NCI-H1930 (cell line): ENCODE data around the gene STMND1.

Experiments
- DNase-seq, 2 experiments: peaks; one replicate each; lab custom pipeline; 2025; lab: John Stamatoyannopoulos, UW

Gene STMND1

DNA sequence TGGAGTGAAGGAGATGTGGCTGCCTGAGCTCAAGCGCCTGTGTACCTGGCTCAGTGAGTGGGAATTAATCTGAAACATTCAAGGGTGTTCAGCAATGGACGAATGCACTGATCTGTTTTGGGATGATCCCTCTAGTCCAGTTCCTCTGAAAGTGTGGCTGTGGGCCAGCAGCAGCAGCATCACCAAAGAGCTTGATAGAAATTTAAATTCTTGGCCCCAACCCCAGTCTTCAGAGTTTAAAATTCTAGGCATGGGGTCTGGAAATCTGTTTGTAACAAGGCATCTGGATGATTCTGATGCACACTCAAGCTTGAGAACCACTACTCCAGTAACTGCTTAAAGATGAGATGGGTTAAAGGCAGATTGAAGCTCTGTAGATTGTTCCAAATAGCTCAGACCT lies 59.2 kb downstream of the STMND1 start:
- DNase-seq, result no peak

DNA sequence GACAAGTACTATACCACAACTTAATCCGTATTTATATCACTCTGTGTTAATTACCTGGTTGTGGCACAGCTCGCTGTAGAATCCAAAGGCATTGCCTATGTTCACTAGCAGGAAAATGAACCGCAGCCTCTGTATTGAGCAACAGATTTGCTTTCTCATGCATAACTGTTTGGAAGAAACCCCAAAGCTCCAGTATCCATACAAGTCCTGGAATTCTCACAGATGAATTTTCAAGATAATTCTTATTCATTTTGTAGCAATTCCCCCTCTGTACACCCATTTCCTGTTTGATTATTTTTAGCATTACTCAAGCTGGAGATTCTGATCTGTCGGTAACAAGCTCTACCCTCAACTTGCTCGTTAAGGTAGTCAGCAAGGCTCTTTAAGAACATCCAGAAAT lies 63.5 kb downstream of the STMND1 start:
- DNase-seq, result no peak

DNA sequence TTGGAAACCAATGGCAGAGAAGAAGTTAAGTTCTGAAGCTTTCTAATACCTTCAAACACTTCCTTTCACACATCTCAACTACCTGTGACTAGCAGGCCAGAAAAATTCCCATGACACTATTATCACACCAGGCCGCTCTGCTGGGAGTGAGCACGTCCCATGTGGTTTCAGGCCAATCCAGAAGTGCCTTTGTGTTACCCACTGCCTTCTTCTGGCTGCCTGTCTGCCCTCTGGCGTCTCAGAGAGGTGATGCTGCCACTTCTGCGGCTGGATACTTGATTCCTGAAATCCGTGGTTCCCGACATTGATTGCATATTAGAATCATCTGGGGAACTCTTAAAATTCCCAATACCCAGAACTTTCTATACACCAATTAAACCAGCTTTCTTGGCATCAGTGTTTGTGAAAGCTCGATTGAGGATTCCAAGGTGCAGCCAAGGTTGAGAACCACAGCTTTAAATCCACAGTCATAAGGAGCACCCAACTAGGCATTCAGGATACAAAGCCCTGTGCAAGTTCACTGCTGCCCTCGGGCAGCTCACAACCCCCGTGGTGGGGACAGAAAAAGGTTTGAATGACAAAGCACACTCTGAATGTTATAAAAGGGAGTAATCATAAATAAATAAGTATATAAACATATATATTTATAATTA lies 65.6 kb downstream of the STMND1 start:
- DNase-seq, result peak; percentile 7 to 22

DNA sequence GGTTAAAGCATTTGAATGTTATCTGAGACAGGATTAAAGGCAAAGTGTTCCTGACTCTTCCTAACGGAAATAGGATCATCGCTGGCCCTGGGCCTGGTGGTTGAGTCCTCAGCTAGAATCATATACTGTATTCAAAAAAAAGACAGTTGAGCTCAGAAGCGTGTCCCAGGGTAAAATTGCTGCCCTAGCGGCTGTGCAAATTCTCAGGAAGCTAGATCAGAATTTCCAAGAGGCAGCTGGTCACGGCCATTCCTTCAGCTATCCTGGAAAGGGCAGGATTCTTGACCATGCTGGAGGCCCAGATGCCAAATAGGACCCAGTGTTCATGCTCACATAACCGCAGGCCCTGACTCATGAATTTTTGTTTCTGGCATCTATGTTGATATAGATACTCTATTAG lies 67.4 kb downstream of the STMND1 start:
- no peak for DNase-seq

DNA sequence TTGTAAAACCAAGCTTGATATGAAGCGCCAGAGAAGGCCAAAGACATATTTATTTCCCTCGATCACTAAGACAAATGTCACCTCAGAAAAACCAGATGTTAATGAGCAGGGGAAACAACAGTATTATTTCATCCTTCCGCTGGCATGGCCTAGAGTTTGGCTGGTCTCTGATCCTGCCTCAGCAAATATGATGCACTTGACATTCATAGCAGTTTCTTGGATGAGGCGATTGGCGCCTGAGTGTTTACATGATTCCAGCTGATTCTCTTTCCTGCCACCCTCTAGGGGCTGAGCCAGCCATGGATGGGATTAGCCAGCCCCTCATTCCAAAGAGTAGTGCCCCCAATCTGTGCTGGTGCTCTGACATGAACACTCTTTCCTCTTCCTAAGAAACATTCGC lies 67.9 kb downstream of the STMND1 start:
- DNase-seq, result no peak

DNA sequence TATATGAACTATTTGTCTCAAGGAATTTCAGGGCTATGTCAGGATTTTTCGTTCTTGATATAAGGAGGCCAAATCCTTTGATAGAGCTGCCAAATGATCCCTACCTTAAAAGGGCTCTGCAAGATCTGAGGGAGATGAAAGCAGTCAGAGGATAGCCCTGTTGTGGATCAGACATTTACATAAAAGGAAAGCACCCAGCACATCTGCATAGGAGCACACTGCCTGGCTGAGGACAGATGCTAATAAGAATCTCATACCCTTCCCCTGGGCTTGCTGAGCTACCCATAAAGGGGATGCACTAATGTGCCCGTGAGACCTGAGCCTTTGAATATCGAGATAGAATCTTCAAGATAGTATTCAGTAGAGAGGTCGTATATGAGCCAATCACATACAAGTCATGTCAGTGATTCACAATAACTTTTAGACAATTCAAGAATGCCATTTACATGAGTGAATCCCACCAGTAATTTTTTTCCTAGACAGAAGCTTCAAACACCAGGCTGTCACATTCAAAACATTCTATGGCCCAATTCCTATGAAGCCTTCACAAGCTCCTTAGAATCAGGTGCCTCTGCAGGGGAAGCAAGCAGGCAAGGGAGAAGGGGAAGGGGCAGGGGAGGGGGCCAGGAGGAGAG lies 71.1 kb downstream of the STMND1 start:
- no peak for DNase-seq

DNA sequence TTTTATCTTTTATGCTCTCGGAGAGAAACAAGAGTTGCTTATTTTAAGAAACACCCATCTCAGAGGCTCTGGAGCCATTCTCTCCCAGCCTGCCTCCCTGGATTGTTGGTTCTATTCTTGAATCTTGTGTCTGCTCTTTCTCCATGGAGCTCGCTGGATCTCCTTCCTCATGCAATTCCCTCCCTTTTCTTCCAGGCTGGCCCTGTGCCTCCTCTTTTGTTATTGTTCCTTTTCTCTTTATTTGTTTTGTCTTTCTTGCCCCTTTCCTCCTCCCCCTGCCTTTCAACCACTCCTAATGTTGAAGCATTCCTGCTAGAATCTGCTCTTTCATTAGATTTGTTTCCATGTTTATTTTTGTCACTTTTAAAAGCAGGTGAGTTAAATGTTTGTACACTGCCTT lies 76.5 kb downstream of the STMND1 start:
- DNase-seq, result no peak

DNA sequence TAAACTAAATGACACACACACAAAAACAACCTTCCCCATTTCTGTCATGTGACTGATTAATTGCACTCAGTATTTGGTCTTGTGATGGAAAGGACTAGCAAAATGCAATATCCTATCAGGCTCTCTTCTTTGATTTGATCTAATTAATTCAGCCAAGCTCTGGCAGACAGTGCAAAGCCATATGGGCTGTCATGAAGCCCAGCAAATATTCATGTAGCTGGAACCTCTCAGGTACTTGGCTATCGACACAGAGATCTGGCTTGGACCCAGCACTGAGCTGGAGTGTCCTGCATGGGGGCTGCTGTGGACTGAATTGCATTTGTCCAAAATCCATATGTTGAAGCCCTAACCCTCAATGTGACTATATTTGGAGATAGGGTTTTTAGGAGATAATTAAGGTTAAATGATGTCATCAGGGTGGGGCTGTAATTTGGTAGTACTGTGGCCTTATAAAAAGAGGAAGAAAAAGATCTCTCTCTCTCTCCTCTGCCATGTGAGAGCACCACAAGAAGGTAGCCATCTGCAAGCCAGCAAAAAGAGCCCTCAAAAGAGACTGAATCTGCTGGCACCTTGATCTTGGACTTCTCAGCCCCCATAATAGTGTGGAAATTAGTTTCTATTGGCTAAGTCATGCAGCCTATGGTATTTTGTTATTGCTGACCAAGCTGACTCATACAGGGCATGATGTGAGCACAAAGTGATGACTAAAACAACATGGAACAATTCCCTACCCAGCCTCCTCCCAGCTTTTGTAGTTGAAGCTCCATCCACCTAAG lies 77.1 kb downstream of the STMND1 start:
- DNase-seq, result no peak

DNA sequence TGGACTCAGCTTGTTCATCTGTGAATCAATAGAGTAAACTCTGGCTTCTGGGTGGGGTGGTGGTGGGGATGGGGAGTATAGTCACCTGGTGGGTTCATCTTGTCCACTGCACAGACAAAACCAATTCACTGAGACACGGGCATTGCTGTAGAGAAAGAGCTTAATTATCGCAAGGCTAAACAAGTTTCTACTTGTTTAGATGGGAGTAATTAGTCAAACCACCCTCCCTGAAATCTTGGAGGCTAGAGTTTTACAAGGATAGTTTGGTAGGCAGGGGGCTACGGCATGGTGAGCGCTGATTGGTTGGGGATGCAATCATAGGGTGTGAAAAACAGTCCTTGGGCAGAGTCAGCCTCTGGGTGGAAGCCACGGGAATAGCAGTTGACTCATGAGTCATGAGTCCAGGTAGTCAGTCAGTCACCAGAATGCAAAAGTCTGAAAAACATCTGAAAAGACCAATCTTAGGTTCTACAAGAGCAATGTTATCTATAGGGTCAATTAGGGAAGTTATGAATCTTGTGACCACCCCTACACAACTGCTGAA lies 77.8 kb downstream of the STMND1 start:
- DNase-seq, result no peak
